ENCODE measurements around the gene SOHLH1. TPM values are rescaled to one million over a fixed set of nuclear protein-coding genes. Genes with fewer than 3 reads are reported as not detected.

SOHLH1 gene
- total RNA-seq, 1 donor from 2014 or later = not detected

GRCh38 chr9:135732569-135733257 lies 33.4 kb upstream of the SOHLH1 start:
- DNase-seq (ENCODE audit: low spot score) = no peak
- no peak for ATAC-seq
- intact Hi-C loops (cut with DNase I) = no loop called here

GRCh38 chr9:135731454-135731853 lies 32.2 kb upstream of the SOHLH1 start:
- no peak for ATAC-seq
- intact Hi-C loops (cut with DNase I) = no loop called here

GRCh38 chr9:135729480-135729879 lies 30.2 kb upstream of the SOHLH1 start:
- DNase-seq (ENCODE audit: low spot score) = no peak
- no peak for ATAC-seq
- intact Hi-C loops (cut with DNase I) = no loop called here

More at GRCh38 chr9:135731454-135731853, 32.2 kb upstream of the SOHLH1 start:
- DNase-seq (ENCODE audit: low spot score) = no peak

GRCh38 chr9:135728436-135729110 lies 29.3 kb upstream of the SOHLH1 start:
- no peak for ATAC-seq
- intact Hi-C loops (cut with DNase I) = no loop called here
- DNase-seq (ENCODE audit: low spot score) = no peak

- intact Hi-C loops (cut with DNase I) = no loop called here
- DNase-seq (ENCODE audit: low spot score) = no peak
- ATAC-seq = no peak
Measured at GRCh38 chr9:135727257-135727875, 28.1 kb upstream of the SOHLH1 start.

- intact Hi-C loops (cut with DNase I) = no loop called here
- DNase-seq (ENCODE audit: low spot score) = no peak
- ATAC-seq = no peak
Measured at GRCh38 chr9:135726138-135726853, 27.0 kb upstream of the SOHLH1 start.

- DNase-seq (ENCODE audit: low spot score) = no peak
- intact Hi-C loops (cut with DNase I) = no loop called here
- no peak for ATAC-seq
Measured at GRCh38 chr9:135724186-135724787, 25.0 kb upstream of the SOHLH1 start.

GRCh38 chr9:135722365-135722764 lies 23.1 kb upstream of the SOHLH1 start:
- intact Hi-C loops (cut with DNase I) = no loop called here
- ATAC-seq (no peak), DNase-seq (ENCODE audit: low spot score) (no peak)

GRCh38 chr9:135719472-135719871 lies 20.2 kb upstream of the SOHLH1 start:
- DNase-seq (ENCODE audit: low spot score) = no peak
- intact Hi-C loops (cut with DNase I) = no loop called here
- ATAC-seq = no peak

- DNase-seq (ENCODE audit: low spot score) (no peak), ATAC-seq (no peak)
- intact Hi-C loops (cut with DNase I) = no loop called here
Measured at GRCh38 chr9:135718616-135719015, 19.3 kb upstream of the SOHLH1 start.

- intact Hi-C loops (cut with DNase I) = no loop called here
- ATAC-seq (no peak), DNase-seq (ENCODE audit: low spot score) (no peak)
Measured at GRCh38 chr9:135717410-135717809, 18.1 kb upstream of the SOHLH1 start.

GRCh38 chr9:135716045-135716444 lies 16.8 kb upstream of the SOHLH1 start:
- intact Hi-C loops (cut with DNase I) = no loop called here

GRCh38 chr9:135715056-135715595 lies 15.8 kb upstream of the SOHLH1 start:
- DNase-seq (ENCODE audit: low spot score) = no peak
- ATAC-seq = no peak
- intact Hi-C loops (cut with DNase I) = no loop called here

More at GRCh38 chr9:135716045-135716444, 16.8 kb upstream of the SOHLH1 start:
- ATAC-seq (no peak), DNase-seq (ENCODE audit: low spot score) (no peak)

GRCh38 chr9:135714242-135715055 lies 15.2 kb upstream of the SOHLH1 start:
- intact Hi-C loops (cut with DNase I) = no loop called here
- DNase-seq (ENCODE audit: low spot score) = no peak
- ATAC-seq = no peak

GRCh38 chr9:135712613-135713295 lies 13.5 kb upstream of the SOHLH1 start:
- no peak for DNase-seq (ENCODE audit: low spot score)
- intact Hi-C loops (cut with DNase I) = no loop called here
- no peak for ATAC-seq

- DNase-seq (ENCODE audit: low spot score) (no peak), ATAC-seq (no peak)
- intact Hi-C loops (cut with DNase I) = no loop called here
Measured at GRCh38 chr9:135711881-135712280, 12.6 kb upstream of the SOHLH1 start.

- DNase-seq (ENCODE audit: low spot score) = no peak
- intact Hi-C loops (cut with DNase I) = no loop called here
Measured at GRCh38 chr9:135711391-135711790, 12.1 kb upstream of the SOHLH1 start.

GRCh38 chr9:135708164-135708563 lies 8.9 kb upstream of the SOHLH1 start:
- no peak for DNase-seq (ENCODE audit: low spot score)
- intact Hi-C loops (cut with DNase I) = no loop called here
- ATAC-seq = no peak

More at GRCh38 chr9:135711391-135711790, 12.1 kb upstream of the SOHLH1 start:
- ATAC-seq = no peak
